Adipocyte (in vitro differentiated cells): Measurements from ENCODE around the gene ART4.

Experiments used
- DNase-seq: peaks from one replicate; pipeline ENCODE4 v3.0.0-alpha.2; 2015; ENCODE audit warnings: low read depth
- H3K27me3 ChIP-seq: replicated peaks from 2 replicates; pipeline ENCODE4 v1.7.0; 2013; ENCODE audit warnings: mild to moderate bottlenecking, low read length, moderate library complexity; ENCODE audit not compliant: control insufficient read depth, insufficient read depth
- H3K36me3 ChIP-seq: 2 replicates; pipeline ENCODE4 v1.7.0; 2013; ENCODE audit warnings: low read length, mild to moderate bottlenecking, moderate library complexity; ENCODE audit not compliant: control insufficient read depth, insufficient read depth, severe bottlenecking
- H3K4me1 ChIP-seq: 2 replicates; pipeline ENCODE4 v1.7.0; 2013; ENCODE audit warnings: mild to moderate bottlenecking, low read length, moderate library complexity; ENCODE audit not compliant: control insufficient read depth, insufficient read depth
- H3K4me3 ChIP-seq: 2 replicates; pipeline ENCODE4 v1.7.0; 2013; ENCODE audit warnings: mild to moderate bottlenecking, low read length, moderate library complexity
- H3K9ac ChIP-seq: 2 replicates; pipeline ENCODE4 v1.7.0; 2013; ENCODE audit warnings: mild to moderate bottlenecking, low read length, moderate library complexity
- H3K9me3 ChIP-seq: 2 replicates; pipeline ENCODE4 v1.7.0; 2013; ENCODE audit warnings: mild to moderate bottlenecking, low read length, moderate library complexity; ENCODE audit not compliant: control insufficient read depth

ART4 gene

DNA sequence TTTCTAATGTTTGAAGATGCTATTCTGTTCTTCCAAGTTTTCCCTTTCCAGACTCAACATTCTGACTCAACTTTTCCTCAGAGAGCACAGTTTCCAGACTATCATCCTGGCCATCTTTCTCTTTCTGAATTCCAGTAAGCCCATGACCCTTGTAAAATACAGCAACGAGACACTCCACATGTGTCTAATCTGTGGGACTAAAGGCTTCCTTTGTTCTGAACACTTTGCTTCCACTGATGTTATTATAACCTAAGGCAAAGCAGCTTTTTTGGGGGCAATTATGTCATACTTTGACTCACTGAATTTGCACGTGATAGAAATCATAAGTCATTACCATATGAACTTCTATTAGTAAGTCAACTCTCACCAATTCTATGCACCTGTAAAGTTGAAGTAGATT is 6.3 kb upstream of the ART4 start:
- no peaks in the 10 kb centered on the region for H3K27me3 ChIP-seq
- no peak overlapping the region for H3K9ac ChIP-seq
- peaks cover 54% of the 10 kb centered on the region for H3K4me1 ChIP-seq
- no peaks in the 10 kb centered on the region for H3K36me3 ChIP-seq
- H3K4me3 ChIP-seq, result no peak overlapping the region
- no peaks in the 10 kb centered on the region for H3K9me3 ChIP-seq
- peak; percentile 72 for DNase-seq

DNA sequence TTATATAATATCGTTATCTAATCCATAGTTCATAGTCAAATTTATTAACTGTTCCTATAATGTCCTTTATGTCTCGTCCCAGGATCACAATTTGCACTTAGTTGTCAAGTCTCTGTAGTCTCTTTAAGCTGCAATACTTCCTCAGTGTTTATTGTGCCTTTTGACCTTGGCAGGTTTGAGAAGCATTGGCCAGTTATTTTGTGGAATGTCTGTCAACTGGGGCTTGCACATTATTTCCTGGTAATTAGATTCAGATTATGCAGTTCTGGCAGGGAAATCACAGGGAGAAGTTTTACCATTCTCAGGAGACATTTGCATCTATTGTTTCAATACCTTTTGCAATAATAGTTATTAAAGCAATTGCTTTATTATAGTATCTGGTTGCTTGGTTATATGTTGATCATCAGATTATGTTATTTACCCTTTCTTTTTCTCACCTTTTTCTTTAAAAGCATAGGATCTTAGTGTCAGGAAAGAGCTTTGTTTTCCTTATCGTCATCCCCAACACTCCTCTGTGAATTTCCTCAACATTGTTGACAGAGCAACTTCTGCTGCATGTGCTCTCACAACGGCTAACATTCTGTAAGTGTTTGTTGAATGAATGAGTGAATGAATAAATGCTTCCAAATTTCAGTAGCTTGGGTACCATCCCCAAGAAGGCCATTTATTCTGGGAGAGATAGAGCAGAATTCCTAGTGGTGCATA is 3.7 kb upstream of the ART4 start:
- DNase-seq, result no peak
- H3K4me1 ChIP-seq, result peaks cover 61% of the 10 kb centered on the region
- H3K9me3 ChIP-seq, result no peaks in the 10 kb centered on the region

DNA sequence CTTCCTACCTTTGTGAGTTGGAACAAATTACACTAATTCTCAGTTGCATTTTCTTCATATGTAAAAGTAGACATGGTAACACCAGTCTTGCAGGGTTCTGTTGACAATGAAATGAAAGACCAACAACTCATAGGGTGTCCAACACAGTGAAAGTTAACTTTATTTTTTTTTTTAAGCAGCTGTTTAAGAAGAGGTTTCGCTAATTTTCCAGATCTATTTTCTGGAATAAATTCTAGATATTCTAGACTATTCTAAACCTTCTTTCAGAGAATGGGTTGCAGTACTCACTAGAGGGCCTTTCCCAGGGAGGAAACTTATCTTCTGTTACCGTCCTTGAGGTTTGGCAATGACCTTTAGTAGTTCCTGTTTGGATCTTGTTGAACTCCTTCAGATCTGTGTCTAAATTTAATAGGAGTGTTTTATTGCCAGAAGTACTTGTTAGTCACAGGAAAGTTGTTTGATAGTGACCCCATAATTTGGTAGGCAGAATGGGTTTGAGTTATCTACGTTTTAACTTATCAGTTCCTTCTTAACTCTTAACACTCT is 2.8 kb upstream of the ART4 start:
- DNase-seq, result no peak
- Histone ChIP-seq H3K4me3 (peak overlapping the region; percentile 16), H3K9ac (peak overlapping the region; percentile 31), H3K4me1 (peaks cover 70% of the 10 kb centered on the region), H3K36me3 (no peaks in the 10 kb centered on the region), H3K27me3 (no peaks in the 10 kb centered on the region), H3K9me3 (no peaks in the 10 kb centered on the region)

More for the DNA sequence above, 3.7 kb upstream of the ART4 start:
- no peaks in the 10 kb centered on the region for H3K36me3 ChIP-seq
- H3K9ac ChIP-seq, result peak overlapping the region; percentile 31
- H3K4me3 ChIP-seq, result peak overlapping the region; percentile 2
- no peaks in the 10 kb centered on the region for H3K27me3 ChIP-seq

- H3K4me1 ChIP-seq, result peaks cover 74% of the 10 kb centered on the region
- DNase-seq, result peak; percentile 89
- no peaks in the 10 kb centered on the region for H3K27me3 ChIP-seq
- H3K9me3 ChIP-seq, result no peaks in the 10 kb centered on the region
- H3K9ac ChIP-seq, result peak overlapping the region; percentile 48
- no peaks in the 10 kb centered on the region for H3K36me3 ChIP-seq
- H3K4me3 ChIP-seq, result no peak overlapping the region
These were observed 2.0 kb upstream of the ART4 start for GRCh38 chr12:14845350-14845750.

- Histone ChIP-seq H3K4me1 (peaks cover 67% of the 10 kb centered on the region), H3K9ac (peak overlapping the region; percentile 48), H3K27me3 (no peaks in the 10 kb centered on the region), H3K4me3 (no peak overlapping the region), H3K36me3 (no peaks in the 10 kb centered on the region), H3K9me3 (peaks cover 1% of the 10 kb centered on the region)
- DNase-seq, result no peak
These were observed 1.1 kb upstream of the ART4 start for GRCh38 chr12:14844401-14844800.

- Histone ChIP-seq H3K27me3 (no peaks in the 10 kb centered on the region), H3K4me3 (peak overlapping the region; percentile 54), H3K9ac (peak overlapping the region; percentile 59), H3K4me1 (peaks cover 76% of the 10 kb centered on the region), H3K36me3 (no peaks in the 10 kb centered on the region), H3K9me3 (peaks cover 4% of the 10 kb centered on the region)
- DNase-seq, result no peak
These were observed 1.0 kb downstream of the ART4 start for GRCh38 chr12:14842315-14842714.

- H3K4me1 ChIP-seq, result peaks cover 76% of the 10 kb centered on the region
- H3K9ac ChIP-seq, result peak overlapping the region; percentile 59
- no peaks in the 10 kb centered on the region for H3K27me3 ChIP-seq
- H3K9me3 ChIP-seq, result peaks cover 4% of the 10 kb centered on the region
- H3K36me3 ChIP-seq, result no peaks in the 10 kb centered on the region
- peak overlapping the region; percentile 43 for H3K4me3 ChIP-seq
- DNase-seq, result peak; percentile 76
These were observed 1.6 kb downstream of the ART4 start for GRCh38 chr12:14841761-14842160.

GRCh38 chr12:14840616-14841015 is 2.7 kb downstream of the ART4 start:
- H3K4me1 ChIP-seq, result peaks cover 74% of the 10 kb centered on the region
- H3K9me3 ChIP-seq, result peaks cover 4% of the 10 kb centered on the region
- H3K36me3 ChIP-seq, result no peaks in the 10 kb centered on the region
- H3K27me3 ChIP-seq, result no peaks in the 10 kb centered on the region
- H3K4me3 ChIP-seq, result no peak overlapping the region
- DNase-seq, result no peak
- no peak overlapping the region for H3K9ac ChIP-seq

DNA sequence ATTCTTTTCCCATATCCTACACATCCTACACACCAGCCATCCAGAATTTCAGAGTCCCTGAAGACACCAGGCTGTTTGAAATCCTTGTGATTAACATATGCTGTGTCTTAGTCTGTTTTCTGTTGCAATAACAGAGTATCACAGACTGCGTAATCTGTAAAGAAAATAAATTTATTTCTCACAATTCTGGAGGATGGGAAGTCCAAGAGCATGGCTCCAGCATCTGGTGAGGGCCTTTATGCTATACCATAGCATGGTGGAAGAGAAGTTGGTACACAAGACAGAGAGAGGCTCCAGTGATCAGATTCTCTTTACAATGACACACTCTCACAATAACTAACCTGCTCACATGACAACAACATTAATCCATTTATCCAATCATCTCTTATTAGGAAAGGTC is 4.1 kb downstream of the ART4 start:
- DNase-seq, result no peak
- H3K9me3 ChIP-seq, result peaks cover 4% of the 10 kb centered on the region
- no peaks in the 10 kb centered on the region for H3K27me3 ChIP-seq
- peak overlapping the region; percentile 11 for H3K4me3 ChIP-seq
- no peaks in the 10 kb centered on the region for H3K36me3 ChIP-seq
- H3K9ac ChIP-seq, result no peak overlapping the region
- peaks cover 76% of the 10 kb centered on the region for H3K4me1 ChIP-seq

- Histone ChIP-seq H3K36me3 (no peaks in the 10 kb centered on the region), H3K4me1 (peaks cover 64% of the 10 kb centered on the region), H3K9me3 (peaks cover 4% of the 10 kb centered on the region), H3K4me3 (peak overlapping the region; percentile 52), H3K27me3 (no peaks in the 10 kb centered on the region), H3K9ac (peak overlapping the region; percentile 54)
- peak; percentile 88 for DNase-seq
These were observed 6.8 kb downstream of the ART4 start for GRCh38 chr12:14836336-14837210.

DNA sequence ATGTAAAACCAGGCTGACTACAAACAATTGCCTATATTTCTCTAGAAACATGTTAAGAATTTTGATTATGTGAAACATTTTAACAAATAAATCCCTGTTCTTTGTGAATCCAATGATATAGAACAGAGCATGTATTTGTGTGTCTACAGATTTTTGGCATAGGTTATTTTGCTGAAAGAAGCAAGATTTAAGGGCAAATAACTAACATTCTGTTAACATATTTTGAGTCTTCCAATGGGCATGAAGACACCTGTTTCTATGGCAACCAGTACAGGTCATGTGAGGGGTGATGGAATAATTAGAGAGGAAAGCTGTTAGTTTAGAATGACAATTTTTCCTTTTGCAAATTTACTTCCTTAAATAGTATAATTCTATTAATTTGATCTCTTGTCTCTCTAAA is 8.8 kb downstream of the ART4 start:
- H3K4me1 ChIP-seq, result peaks cover 54% of the 10 kb centered on the region
- no peak overlapping the region for H3K4me3 ChIP-seq
- H3K9ac ChIP-seq, result no peak overlapping the region
- H3K27me3 ChIP-seq, result no peaks in the 10 kb centered on the region
- H3K36me3 ChIP-seq, result no peaks in the 10 kb centered on the region
- H3K9me3 ChIP-seq, result peaks cover 4% of the 10 kb centered on the region
- peak; percentile 49 for DNase-seq
